SK-N-SH (cell line): ENCODE data around the gene ATP2A2. TPM values are rescaled to one million over a fixed set of nuclear protein-coding genes. Genes with fewer than 3 reads are reported as not detected.

Experiments used
- CTCF ChIA-PET: fragments of 300-600, 350-600 bp; formaldehyde crosslinking; extraction: SDS; loops from one replicate; lab custom pipeline; 2021; lab: Yijun Ruan, JAX
- POLR2A ChIA-PET: fragments of 350-600 bp; sonication (Branson Sonifier 250); formaldehyde crosslinking; extraction: SDS; loops from one replicate; lab custom pipeline; 2020; ENCODE audit warnings: antibody characterized with exemption, inconsistent platforms; lab: Yijun Ruan, JAX
- DNase-seq: peaks from one replicate; pipeline ENCODE4 v3.0.0; 2012
- H2AFZ ChIP-seq: fragments of 200-600 bp; sonication (generic); 2 replicates; pipeline ENCODE4 v1.8.1; 2016; ENCODE audit warnings: antibody characterized with exemption, mild to moderate bottlenecking, low read depth
- H3F3A ChIP-seq: fragments of 200-600 bp; sonication (generic); replicated peaks from 2 replicates; pipeline ENCODE3; 2016; ENCODE audit warnings: antibody characterized with exemption, mild to moderate bottlenecking; ENCODE audit not compliant: insufficient read depth
- H3K27ac ChIP-seq, 2 experiments: fragments of 200-500 bp in 1 of 2; fragments of 200-600 bp in 1 of 2; sonication (Bioruptor generic) in 1 of 2; sonication (generic), shearing (Covaris generic) in 1 of 2; 2 replicates each; pipeline versions ENCODE4 v1.5.1 to v1.6.1; 2014 to 2016; ENCODE audit warnings: low read depth in 2 of 2, inconsistent platforms in 1 of 2, low read length in 1 of 2, mild to moderate bottlenecking in 1 of 2, mixed read lengths in 1 of 2
- H3K27me3 ChIP-seq: fragments of 200-600 bp; sonication (generic), shearing (Covaris generic); 2 replicates; pipeline ENCODE4 v1.6.1; 2016; ENCODE audit warnings: mixed run types; ENCODE audit not compliant: insufficient read depth
- H3K36me3 ChIP-seq, 2 experiments: fragments of 200-500 bp in 1 of 2; fragments of 200-600 bp in 1 of 2; sonication (Bioruptor generic) in 1 of 2; sonication (generic) in 1 of 2; replicated peaks in 1 of 2; 2 replicates each; pipeline versions ENCODE3 to v1.5.1; 2014 to 2016; ENCODE audit warnings: low read length in 1 of 2, mild to moderate bottlenecking in 1 of 2; ENCODE audit not compliant: insufficient read depth in 2 of 2, control insufficient read depth in 1 of 2
- H3K4me1 ChIP-seq, 2 experiments: fragments of 200-500 bp in 1 of 2; fragments of 200-600 bp in 1 of 2; sonication (Bioruptor generic) in 1 of 2; sonication (generic), shearing (Covaris generic) in 1 of 2; 2 replicates each; pipeline versions ENCODE4 v1.5.1 to v1.6.1; 2014 to 2016; ENCODE audit warnings: low read depth in 1 of 2, low read length in 1 of 2, mixed run types in 1 of 2; ENCODE audit not compliant: insufficient read depth in 2 of 2, control insufficient read depth in 1 of 2
- H3K4me2 ChIP-seq: fragments of 200-600 bp; sonication (generic), shearing (Covaris generic); 2 replicates; pipeline ENCODE4 v1.6.1; 2017; ENCODE audit warnings: mixed run types
- H3K4me3 ChIP-seq, 2 experiments: fragments of 200-500 bp in 1 of 2; fragments of 200-600 bp in 1 of 2; sonication (Bioruptor generic) in 1 of 2; sonication (generic), shearing (Covaris generic) in 1 of 2; 2 replicates each; pipeline versions ENCODE4 v1.5.1 to v1.8.1; 2014 to 2016; ENCODE audit warnings: low read depth in 2 of 2, inconsistent platforms in 1 of 2, low read length in 1 of 2, mild to moderate bottlenecking in 1 of 2, mixed read lengths in 1 of 2, moderate library complexity in 1 of 2
- H3K79me2 ChIP-seq: fragments of 200-600 bp; sonication (generic); 2 replicates; pipeline ENCODE4 v1.8.1; 2017; ENCODE audit warnings: mild to moderate bottlenecking; ENCODE audit not compliant: insufficient read depth
- H3K9ac ChIP-seq: fragments of 200-600 bp; sonication (generic); 2 replicates; pipeline ENCODE4 v1.6.1; 2017; ENCODE audit warnings: mixed run types
- H3K9me2 ChIP-seq: fragments of 200-600 bp; sonication (generic); 2 replicates; pipeline ENCODE4 v1.6.1; 2017; ENCODE audit warnings: mixed run types
- H3K9me3 ChIP-seq: fragments of 200-600 bp; sonication (generic); 2 replicates; pipeline ENCODE4 v1.6.1; 2017; ENCODE audit warnings: mixed run types, mild to moderate bottlenecking, moderate library complexity
- H4K20me1 ChIP-seq: fragments of 200-600 bp; sonication (generic); 2 replicates; pipeline ENCODE4 v1.6.1; 2017; ENCODE audit warnings: mild to moderate bottlenecking, mixed run types; ENCODE audit not compliant: insufficient read depth
- CTCF ChIP-seq: fragments of 200-600 bp; sonication (generic); IDR thresholded peaks from 2 replicates; pipeline ENCODE4 v1.6.1; 2017; ENCODE audit warnings: antibody characterized with exemption, mild to moderate bottlenecking, moderate library complexity
- FOSL2 ChIP-seq: IDR thresholded peaks from 2 replicates; pipeline ENCODE4 v1.4.0; 2012; ENCODE audit warnings: low read depth, mild to moderate bottlenecking, moderate library complexity, borderline replicate concordance
- GABPA ChIP-seq: IDR thresholded peaks from 2 replicates; pipeline ENCODE4 v1.4.0; 2012; ENCODE audit warnings: low read depth, mild to moderate bottlenecking
- MEF2A ChIP-seq: IDR thresholded peaks from 2 replicates; pipeline ENCODE4 v1.4.0; 2012; ENCODE audit warnings: low read depth, borderline replicate concordance
- PBX3 ChIP-seq: IDR thresholded peaks from 2 replicates; pipeline ENCODE4; 2012
- RXRA ChIP-seq: IDR thresholded peaks from 2 replicates; pipeline ENCODE4 v1.4.0; 2012; ENCODE audit warnings: low read depth, mild to moderate bottlenecking, borderline replicate concordance
- WGBS: methylation state at CpG from one replicate; pipeline ENCODE4 v1.1.6; 2017; ENCODE audit warnings: low lambda C conversion rate; 5-methylcytosine and 5-hydroxymethylcytosine counted together
- polyA plus RNA-seq, 3 experiments: library from polyadenylated mRNA; depleted of rRNA; stranded (reverse); fragments of >200 nt; gene quantifications; 2 replicates each; pipeline ENCODE4 v1.2.3, GENCODE V29; 2012

ATP2A2 gene
- polyA plus RNA-seq, 1 of the 3 experiments (the other 2 are of a cell fraction), result 120 TPM

- ChIA-PET CTCF (no interaction called here), POLR2A (no interaction called here)
- Histone ChIP-seq H3K9me3 (no peaks in the 10 kb centered on the region), H3F3A (peaks cover 12% of the 10 kb centered on the region), H3K27ac (no peak overlapping the region), H2AFZ (peak overlapping the region; percentile 1; the same call in 1 of the 2 replicates), H3K9me2 (no peaks in the 10 kb centered on the region), H3K9ac (no peak overlapping the region), H3K79me2 (no peaks in the 10 kb centered on the region), H4K20me1 (no peaks in the 10 kb centered on the region), H3K27me3 (no peaks in the 10 kb centered on the region), H3K4me2 (no peak overlapping the region), H3K4me3 (no peak overlapping the region), H3K4me1 (no peaks in the 10 kb centered on the region; a peak in 1 of 4 replicates), H3K36me3 (no peaks in the 10 kb centered on the region)
- DNase-seq, result no peak
- TF ChIP-seq MEF2A (no peak), RXRA (no peak), CTCF (no peak)
- 62% methylated on average over 3 of the region's 3 CpGs for WGBS
Observed at GRCh38 chr12:110234755-110235154, 46.3 kb upstream of the ATP2A2 start.

GRCh38 chr12:110235383-110235782 lies 45.7 kb upstream of the ATP2A2 start:
- ChIA-PET POLR2A (no interaction called here), CTCF (no interaction called here)
- Histone ChIP-seq H3K27ac (no peak overlapping the region), H2AFZ (no peak overlapping the region), H3K79me2 (no peaks in the 10 kb centered on the region), H3K27me3 (no peaks in the 10 kb centered on the region), H3K4me2 (no peak overlapping the region), H4K20me1 (no peaks in the 10 kb centered on the region), H3K9me3 (no peaks in the 10 kb centered on the region), H3K4me3 (no peak overlapping the region), H3K9me2 (no peaks in the 10 kb centered on the region), H3K36me3 (no peaks in the 10 kb centered on the region), H3F3A (peaks cover 12% of the 10 kb centered on the region), H3K4me1 (no peaks in the 10 kb centered on the region; a peak in 1 of 4 replicates), H3K9ac (no peak overlapping the region)
- WGBS, result 94% methylated on average over 1 of the region's 1 CpG
- no peak for TF ChIP-seq GABPA
- no peak for DNase-seq

GRCh38 chr12:110243227-110243626 lies 37.8 kb upstream of the ATP2A2 start:
- ChIA-PET CTCF (no interaction called here), POLR2A (interaction anchor here (0.6 kb wide), 1 partner anchor 250 kb away, joined by 6 read pairs; no protein-coding TSS in a partner anchor)
- H3K9me3 ChIP-seq, result no peaks in the 10 kb centered on the region
- no peak overlapping the region for H2AFZ ChIP-seq
- H3K9me2 ChIP-seq, result no peaks in the 10 kb centered on the region
- no peak overlapping the region for H3K9ac ChIP-seq
- H3K4me1 ChIP-seq, result no peaks in the 10 kb centered on the region
- H3K4me3 ChIP-seq, result no peak overlapping the region
- H4K20me1 ChIP-seq, result no peaks in the 10 kb centered on the region
- 95% methylated on average over 5 of the region's 5 CpGs for WGBS
- TF ChIP-seq PBX3 (no peak), FOSL2 (no peak)
- H3K27ac ChIP-seq, result no peak overlapping the region
- no peaks in the 10 kb centered on the region for H3K36me3 ChIP-seq
- no peaks in the 10 kb centered on the region for H3K79me2 ChIP-seq
- no peak for DNase-seq
- H3K4me2 ChIP-seq, result no peak overlapping the region
- no peaks in the 10 kb centered on the region for H3F3A ChIP-seq
- no peaks in the 10 kb centered on the region for H3K27me3 ChIP-seq
